Activated CD4-positive, CD25-positive, alpha-beta regulatory T cell (primary cell): ENCODE measurements around the gene SFRP4.
"Not testable (repeated sequence)": the region's sequence is repeated elsewhere in the genome, so short reads cannot be mapped to it uniquely, and the experiment has no call there.

ENCODE experiments used
- DNase-seq, 4 experiments: peaks; one replicate each; lab custom pipeline; 2025; lab: John Stamatoyannopoulos, UW

The SFRP4 gene

DNA sequence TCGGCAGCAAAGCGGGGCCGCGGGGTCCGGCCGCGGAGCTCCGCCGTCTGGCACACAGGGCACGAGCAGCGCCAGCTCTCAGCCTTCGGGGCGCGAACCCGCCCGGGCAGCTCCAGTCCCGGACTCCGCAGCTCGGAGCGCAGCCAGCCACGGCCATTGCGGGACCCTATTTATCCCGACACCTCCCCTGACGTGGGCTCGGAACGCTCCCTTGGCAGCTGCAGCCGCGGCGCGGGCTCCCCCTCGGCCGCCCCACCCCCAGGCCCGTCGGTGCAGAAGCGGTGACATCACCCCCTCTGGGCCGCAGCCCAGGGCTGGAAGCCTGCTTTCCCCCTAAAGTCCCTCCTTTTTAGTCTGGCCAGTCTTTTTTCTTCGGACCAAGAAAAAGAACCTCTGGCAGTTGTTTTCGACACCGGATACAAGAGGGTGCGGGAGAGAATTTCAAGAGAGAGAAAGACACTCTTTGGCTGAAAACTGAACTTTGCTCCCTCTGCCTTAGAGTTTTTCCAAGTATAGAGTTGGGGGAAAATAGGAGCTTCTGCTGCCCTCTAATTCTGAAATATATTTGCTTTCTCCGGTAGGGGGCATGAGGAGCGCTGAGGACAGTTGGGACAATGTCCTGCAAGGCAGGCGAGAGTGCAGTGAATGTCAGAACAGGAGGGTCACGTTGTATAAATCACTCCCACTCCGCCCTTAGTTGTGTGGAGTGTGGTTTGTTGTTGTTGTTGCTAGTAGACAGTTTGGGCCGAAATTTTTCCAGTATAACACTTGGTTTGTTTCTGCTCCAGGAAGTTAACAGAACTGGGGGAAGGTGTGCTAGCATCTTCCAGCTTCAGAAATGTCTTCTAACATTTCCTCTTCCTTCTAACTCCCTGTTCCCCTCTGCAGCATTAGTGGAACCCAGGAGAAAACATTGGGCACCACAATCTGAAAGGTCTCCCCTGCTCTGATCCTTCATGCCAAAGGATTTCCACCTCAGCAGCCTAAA, at the start of gene SFRP4:
SFRP4 (minus strand) TSS at position 145 of the 988 bp plus-strand sequence. CDS start 280 bp downstream, outside the sequence.
- no peak for DNase-seq

DNA sequence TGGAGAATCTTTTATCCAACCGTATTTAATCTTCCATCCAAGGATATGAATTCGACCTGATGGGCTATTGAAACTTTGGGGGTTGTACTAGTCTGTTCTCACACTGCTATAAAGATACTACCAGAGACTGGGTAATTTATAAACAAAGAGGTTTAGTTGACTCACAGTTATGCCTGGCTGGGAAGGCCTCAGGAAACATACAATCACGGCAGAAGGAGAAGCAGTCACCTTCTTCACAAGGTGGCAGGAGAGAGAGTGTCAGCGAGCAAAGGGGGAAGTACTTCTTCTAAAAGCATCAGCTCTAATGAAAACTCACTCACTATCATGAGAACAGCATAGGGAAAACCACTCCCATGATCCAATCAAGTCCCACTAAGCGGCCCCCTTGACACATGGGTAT, 47.6 kb upstream of the SFRP4 start:
- DNase-seq: no peak

DNA sequence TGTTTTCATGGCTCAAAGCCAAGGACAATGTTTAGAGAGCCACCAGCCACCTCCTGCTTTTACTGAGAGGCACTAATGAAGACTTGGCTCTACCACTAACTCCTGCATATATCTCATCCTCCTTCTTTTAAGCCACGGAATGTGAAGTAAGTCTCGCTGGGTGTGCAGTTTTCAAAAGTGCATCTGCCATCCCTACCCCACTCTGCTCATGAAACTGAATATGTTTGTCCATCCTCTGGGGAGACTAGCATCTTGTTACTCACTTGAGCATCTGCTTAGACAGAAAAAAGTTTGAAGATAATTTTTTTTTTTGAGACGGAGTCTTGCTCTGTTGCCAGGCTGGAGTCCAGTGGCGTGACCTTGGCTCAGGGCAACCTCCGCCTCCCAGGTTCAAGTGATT, 44.6 kb upstream of the SFRP4 start:
- no peak for DNase-seq

DNA sequence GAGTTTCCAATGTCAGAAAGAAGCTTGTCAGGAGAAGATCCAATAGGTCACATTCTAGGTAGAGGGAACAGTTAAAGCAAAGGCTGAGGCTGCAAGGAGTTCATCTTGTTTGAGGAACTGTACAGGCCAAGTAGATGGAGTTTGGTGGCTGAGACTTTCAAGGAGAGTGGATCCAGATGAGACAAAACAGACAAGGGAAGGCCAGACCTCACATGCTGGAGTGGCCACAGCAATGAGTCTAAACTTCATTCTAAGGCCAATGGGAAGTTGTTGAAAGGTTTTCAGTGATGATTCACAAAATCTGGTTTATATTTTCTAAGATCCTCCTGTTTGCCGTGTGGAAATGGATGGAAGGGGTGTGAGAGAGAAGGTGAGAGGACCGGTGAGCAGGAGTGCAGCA, 43.9 kb upstream of the SFRP4 start:
- DNase-seq: no peak

DNA sequence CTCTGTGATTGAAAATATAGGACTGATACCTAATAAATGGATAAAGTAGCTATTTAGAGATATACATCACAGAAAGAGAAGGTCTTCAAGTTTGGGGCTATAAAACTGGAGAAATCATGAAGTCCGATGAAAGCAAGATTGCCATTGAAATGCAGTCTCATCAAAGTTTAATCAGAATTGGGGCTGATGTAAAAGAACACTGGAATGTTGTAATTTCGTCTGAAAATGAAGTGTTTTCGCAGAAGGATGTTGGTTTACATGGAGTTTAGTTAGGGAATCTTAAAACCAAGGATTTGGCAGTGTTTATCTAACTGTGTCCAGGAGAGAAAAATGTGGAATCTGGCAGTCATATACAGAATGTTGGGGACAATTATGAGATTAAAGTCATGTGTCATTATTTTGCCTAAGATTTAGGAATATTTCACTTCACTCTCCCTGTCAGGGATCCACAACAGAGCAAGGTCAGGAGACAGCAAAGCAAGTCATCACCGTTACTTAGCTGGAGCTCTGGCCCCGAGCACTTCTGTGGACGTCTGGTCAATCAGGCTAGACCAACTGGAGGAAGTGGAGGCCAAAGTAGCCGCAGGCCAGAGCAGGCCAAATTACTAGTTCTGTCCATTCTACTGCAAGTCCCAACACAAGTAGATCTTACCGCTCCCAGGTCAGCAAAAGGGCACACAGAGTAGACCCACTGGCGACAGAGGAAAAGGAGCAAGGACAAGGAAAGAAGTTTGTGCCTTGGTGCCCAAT, 40.8 kb upstream of the SFRP4 start:
- DNase-seq: no peak

DNA sequence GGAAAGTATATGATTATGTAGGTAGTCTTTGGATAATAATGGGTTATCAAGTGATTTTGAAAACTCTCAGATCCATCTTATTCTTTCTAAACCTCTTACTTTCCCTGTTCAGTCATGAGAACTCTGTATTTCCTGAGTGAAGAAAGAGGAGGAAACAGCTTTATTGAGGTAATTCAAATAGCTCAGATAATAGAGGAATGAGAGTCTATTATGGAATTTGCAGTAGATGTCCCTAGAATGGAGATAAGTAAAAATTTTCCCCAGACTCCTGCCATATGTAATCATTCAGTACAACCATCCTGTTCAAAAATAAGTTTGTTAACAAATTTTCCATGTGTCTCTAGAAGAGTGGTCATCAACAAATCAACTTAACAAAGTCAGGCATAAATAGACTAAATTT, 40.2 kb upstream of the SFRP4 start:
- DNase-seq: no peak

DNA sequence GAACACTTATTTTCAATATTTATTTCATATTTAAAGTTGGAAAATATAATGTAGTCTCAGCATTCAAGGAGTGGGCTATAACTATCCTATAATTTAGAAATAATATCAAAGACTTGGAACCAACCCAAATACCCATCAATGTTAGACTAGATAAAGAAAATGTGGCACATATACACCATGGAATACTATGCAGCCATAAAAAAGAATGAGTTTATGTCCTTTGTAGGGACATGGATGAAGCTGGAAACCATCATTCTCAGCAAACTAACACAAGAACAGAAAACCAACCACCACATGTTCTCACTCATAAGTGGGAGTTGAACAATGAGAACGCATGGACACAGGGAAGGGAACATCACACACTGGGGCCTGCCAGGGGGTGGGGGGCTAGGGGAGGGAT, 37.6 kb upstream of the SFRP4 start:
- DNase-seq: not testable (repeated sequence)

DNA sequence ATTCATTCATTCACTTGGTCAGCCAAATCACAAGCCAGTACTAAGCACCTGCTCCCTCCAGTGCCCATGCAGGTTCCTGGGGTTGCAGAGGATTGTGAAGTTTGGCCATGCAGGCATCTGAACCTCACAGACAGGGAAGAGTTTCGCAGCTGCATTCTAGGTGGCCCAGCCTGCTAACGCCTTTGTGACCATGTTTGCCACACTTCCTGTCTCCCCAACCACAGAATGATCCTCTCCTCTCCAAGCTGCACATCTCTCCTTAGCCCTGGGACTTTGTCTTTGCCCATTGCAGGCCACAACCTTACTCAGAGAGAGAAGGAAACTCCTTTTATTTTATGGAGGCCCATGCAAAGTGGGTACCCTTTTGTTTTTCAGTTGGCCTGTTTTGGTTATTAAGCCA, 35.6 kb upstream of the SFRP4 start:
- DNase-seq: no peak

DNA sequence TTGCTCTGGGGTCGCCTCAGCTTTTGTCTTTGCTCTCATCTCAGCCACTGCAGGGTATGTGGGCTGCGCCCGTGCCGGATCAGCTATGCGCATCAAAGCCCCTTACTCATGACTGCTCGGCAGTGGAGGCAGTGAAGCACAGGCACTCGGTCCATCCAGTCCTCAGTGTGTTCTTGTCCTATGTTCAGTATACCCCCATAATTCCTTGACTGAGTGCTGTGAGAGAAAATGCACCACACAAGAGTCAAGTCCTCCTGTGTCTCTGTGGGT, 31.3 kb upstream of the SFRP4 start:
- no peak for DNase-seq

DNA sequence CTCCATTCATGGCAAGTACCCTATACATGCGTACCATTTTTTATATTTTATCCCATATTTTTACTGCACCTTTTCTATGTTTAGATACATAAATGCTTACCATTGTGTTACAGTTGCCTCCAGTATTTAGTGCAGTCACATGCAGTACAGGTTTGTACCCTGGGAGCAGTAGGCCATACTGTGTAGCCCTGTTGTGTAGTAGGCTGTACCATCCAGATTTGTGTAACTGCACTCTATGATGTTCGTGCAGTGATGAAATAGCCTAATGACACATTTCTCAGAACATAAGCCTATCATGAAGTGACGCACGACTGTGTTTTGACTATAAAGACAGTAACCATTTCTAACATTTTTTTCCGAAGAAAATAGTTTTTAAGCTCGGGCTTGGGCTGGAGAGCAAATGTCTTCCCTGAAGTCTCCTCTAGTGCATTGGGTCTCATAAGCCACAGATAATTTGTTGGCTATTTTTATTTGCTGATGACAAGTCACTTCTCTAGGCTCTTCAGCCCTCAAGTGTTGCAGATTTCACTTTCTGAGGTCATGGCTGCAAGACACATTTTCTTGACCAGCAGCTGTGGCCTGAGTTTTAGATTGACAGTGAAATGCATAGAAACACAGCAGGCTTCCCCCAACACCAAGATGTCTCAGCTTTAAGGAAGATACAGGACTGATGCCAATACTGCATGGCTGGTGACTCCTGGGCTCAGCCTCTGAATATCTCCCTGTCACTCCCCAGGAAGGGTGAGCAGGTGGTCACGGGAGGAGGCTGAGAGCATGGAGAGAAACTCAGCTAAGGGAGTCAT, 30.7 kb upstream of the SFRP4 start:
- no peak for DNase-seq

DNA sequence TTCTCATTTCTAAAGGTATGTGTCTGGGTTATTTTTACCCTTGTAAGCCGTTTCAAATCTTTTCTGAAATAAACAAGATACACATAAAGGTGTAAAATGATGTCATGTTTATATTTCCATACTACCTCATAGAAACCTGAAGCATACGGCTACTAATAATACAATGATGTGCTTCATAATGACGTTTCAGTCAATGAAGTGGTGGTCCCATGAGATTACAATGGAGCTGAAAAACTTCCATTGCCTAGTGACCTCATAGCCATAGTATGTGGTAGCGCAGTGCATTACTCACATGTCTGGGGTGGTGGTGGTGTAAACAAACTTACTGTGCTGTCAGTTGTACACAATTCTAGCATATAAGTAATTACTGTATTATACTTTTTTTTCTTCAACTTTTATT, 28.7 kb upstream of the SFRP4 start:
- no peak for DNase-seq

DNA sequence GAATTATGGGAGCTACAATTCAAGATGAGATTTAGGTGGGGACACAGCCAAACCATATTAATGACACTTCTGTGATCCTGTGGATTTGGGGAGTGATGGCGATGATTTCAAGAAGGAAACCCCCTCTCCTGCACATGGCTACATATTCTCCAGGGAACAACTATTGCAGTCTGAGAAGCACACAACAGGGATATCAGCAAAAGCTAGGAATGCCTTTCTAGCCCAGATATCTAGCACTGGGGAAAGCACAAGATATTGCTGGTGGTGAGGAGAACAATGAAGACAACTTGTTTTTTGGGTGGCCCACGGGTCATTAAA, 28.1 kb upstream of the SFRP4 start:
- DNase-seq: no peak

DNA sequence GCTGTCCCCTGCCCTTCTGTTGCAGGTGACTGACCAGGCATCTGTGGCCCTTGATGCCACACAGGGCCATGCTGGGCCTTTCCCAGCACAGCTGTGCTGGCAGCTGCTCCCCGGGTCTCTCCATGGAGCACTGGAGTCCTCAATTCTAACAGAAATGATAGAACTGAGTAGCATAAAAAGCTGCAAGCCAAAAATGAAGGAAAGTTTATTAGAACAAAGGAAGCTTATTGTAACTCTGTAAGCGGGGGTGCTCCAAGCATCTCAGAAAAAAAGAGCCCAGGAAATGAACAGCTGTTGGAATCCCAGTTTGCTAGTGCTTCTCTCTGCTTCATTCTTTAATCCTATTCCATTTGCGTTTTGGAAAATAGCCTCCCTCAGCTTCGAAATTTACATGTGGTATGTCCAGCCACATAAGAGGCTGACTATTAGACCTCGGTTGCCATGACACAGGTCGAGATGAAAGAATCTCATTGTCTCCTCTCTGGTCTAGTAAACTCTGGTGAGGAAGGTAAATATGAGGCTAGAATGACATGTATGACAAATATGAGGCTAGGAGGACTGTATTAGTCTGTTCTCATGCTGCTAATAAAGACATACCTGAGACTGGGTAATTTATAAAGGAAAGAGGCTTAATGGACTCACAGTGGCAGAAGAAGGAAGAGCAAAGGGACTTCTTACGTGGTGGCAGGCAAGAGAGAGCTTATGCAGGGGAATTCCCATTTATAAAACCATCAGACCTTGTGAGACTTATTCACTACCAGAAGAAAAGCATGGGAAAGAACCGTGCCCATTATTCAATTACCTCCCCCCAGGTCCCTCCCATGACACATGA, 27.5 kb upstream of the SFRP4 start:
- no peak for DNase-seq

DNA sequence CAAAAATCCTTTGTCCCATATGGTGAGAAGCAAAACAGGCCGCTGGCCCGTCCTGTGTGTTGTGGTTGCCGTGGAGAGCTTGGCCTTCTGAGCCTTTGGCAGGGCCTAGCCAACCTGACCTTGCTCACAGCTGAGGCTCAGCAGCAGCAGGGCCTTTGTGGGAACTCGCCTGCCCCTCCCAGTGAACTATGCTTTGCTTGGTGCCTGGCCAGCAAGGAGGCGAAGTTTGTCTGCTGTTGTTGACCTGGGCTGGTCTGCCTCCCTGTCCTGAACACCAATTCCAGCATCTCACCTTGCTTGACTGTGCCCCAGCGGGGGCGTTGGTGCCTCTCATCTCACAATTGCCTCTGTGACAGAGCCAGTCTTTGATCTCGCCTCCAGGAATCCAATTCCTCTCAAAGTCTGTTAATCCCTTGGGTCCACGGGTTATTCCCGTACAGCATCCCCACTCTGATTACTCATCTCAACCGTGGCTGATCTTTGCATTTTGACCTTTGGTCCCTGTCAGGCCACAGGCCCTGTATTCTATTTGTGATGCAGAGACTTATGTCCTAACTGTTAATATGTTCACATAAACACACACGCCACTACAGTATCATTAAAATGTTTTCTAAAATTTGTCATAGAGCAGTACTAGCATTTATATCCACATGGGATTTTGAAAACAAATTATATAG, 26.5 kb upstream of the SFRP4 start:
- DNase-seq: no peak

DNA sequence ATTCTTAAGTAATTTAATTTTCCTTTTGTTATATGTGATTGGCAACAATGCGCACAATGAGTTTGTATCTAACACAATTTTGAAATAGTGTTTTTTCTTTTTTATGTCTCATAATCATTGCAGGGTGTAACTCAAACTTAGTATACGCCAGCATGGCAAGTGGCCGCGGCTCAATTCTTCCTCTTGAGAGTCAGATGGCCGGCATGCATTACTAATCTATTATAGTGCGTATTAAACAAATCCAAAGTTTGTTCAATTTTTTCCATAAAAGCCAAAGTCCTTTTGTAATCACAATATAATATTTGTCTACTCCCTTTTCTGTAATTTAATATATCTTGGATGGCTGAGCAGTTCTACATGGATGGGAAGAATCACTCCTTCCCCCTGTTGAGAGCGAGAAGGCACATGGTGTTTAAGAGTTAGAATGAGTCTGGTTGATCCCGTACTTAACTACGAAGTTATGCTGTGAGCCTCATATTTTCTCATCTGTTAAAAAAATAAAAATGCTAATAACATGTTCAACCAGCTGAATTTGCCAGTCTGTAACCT, 16.5 kb upstream of the SFRP4 start:
- DNase-seq: no peak

DNA sequence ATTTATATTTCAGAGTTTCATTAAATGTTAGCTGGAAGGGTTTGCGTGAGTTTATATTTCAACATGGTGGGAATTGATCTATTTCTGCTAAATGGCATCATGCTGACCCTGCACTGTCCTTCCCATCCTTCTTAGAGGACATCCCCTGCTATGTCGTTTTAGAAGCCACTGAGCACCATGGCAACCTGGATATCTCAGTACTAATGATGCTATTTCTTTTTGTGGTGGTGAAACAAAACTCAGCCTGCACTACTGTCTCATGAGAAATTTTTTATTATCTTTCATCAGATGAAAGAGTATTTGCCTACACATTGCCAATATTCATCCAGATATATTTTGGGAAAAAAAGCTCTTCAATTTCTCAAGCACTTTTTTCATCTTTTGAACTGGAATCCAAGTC, 15.9 kb upstream of the SFRP4 start:
- DNase-seq: no peak

DNA sequence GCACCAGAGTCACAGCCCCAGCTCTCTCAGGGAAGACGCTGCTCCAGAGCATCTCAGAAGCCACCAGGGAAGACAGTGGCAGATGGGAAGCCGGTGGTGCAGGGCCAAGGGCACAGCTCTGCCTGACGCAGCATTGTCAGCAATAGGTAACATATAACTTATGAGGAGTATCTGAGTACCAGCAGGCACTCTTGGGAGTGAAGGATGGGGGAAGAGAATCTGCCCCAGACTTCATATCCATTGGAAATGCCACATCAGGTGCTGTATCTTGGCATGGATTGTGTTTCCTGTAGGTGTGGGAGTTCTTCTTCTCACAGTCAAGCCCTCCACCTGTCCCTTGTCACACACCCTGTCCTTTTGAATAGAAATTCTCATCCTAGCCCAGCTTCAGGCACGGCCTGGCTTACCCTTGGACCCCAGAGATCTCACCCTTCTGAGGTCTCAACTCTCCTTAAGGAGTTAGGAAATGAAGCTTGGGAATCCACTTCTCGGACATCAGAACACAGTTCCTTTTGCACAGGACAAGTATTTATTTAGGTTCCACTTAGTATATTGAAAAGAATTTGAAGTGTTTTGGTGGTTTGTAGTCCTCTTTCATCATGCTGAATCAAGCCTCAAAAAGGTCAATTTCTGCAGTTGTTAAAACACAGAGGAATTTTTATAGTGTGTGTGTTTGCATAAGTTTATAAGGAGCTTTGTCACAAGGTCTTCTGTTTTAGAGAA, 13.8 kb upstream of the SFRP4 start:
- no peak for DNase-seq

DNA sequence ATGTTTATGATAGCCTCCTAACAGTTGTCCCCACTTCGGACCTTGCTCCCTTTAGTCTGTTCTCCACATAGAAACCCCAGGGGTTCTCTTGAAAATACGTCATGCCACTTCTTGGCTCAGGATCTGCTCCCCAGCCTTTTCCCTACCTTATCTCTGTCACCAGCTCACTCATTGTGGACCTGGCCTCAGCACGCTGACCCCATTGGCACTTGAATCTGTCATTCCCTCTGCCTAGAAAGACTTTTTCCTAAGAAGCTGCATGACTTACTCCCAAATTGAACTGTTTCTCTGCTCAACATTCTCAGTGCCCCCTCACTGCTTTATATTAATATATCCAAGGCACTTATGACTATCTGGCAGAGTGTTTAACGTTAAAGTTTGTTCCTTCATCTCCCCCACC, 12.3 kb upstream of the SFRP4 start:
- no peak for DNase-seq

DNA sequence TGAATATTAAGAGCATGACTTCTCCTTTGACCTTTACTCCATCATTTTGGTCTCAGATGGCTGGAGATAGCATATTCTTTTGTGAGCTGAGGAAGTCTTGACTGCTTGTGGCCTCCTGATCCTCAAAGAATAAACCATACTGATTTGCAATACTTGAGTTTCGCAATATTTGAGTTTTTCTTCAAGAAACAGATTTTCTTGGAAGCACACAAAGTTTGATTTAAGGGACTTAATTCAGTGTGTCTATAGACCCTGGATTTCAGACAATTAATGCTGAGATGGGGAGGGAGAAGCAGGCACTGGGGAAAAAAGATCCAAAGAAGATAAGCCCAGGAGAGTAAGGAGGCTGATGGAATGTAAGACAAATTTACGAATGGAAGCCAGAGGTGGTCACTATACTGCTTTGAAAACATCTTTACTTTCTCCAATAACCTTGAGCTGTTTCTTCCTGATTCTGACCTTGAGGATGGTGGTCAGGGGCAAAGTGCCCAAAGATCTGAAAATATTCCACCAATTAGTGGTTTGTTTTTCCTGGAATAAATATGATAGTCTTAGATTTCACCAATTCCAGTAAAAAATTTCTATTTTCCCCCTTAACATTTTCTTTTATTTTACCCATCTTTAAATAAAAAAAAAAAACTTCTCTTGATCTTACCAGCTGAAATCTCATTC, 11.3 kb upstream of the SFRP4 start:
- DNase-seq: no peak

DNA sequence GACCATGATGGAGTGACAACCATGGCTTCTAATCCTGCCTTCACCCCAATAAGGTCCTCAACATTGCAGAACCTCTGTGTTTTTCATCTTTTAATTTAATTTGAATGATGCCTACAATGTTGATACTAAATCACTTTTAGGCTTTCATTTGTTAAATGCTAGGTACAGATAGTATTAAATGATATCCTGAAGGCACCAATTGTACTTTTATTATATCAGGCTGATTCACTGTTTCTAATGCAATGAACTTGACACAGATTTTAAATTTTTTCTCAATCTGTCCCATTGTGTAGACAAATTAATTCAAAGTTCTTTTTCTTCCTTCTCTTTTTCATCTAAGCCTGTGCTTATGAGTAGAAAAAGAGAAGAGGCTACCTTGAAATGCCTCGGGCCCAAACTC, 9.0 kb upstream of the SFRP4 start:
- DNase-seq: no peak
